Measurements from ENCODE around the gene REL.
A peak's percentile ranks its signal among the peaks of the same experiment; 100 is the strongest.

REL gene

DNA sequence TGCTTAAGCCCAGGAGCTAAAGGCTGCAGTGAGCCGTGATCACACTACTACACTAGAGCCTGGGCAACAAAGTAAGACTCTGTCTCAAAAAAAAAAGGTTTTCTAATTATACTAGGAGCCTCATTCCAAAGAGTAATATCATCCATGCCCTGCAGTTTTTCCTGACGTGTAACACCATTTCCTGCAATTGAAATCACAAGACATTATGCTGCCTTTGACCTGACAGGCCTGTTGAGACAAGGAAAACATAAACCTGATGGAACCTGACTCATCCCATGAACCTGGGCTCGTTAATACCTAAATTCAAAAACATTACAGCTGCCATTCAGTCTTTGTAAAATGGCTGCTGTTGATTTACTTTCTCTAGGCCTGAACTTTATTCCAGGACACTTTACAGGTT lies 77.4 kb downstream of the REL start:
- no peaks in the 10 kb centered on the region for H3K36me3 ChIP-seq (ENCODE audit: control insufficient read depth, insufficient read depth, low read length)
- H3K9me3 ChIP-seq (ENCODE audit: control insufficient read depth, low read length), result no peaks in the 10 kb centered on the region
- no peak overlapping the region for H3K4me3 ChIP-seq (ENCODE audit: insufficient read depth, low read depth, low read length, poor library complexity, severe bottlenecking)
- no peak overlapping the region for H3K27ac ChIP-seq (ENCODE audit: insufficient read depth, low read length, poor library complexity, severe bottlenecking)
- no peaks in the 10 kb centered on the region for H3K27me3 ChIP-seq (replicated peaks; ENCODE audit: control insufficient read depth, insufficient read depth, low read length, poor library complexity, severe bottlenecking)
- no peaks in the 10 kb centered on the region for H3K4me1 ChIP-seq (ENCODE audit: control insufficient read depth, insufficient read depth, low read length, poor library complexity, severe bottlenecking)
- no peak for DNase-seq

DNA sequence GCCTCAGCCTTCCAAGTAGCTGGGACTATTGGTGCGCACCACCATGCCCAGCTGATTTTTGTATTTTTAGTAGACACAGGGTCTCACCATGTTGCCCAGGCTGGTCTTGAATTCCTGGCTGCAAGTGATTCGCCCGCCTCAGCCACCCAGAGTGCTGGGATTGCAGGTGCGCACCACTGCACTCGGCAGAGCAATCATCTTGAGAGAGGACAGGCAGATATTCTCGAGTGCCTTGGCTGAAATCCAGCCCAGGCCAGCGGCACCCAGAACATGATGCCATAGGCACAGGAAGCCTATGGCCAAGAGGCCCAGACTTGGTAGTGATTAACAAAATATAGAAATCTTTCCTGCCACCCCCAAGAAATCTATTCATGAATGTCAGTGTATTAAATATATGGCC lies 78.1 kb downstream of the REL start:
- DNase-seq, result no peak
- Histone ChIP-seq H3K4me1 (ENCODE audit: control insufficient read depth, insufficient read depth, low read length, poor library complexity, severe bottlenecking) (no peaks in the 10 kb centered on the region), H3K27ac (ENCODE audit: insufficient read depth, low read length, poor library complexity, severe bottlenecking) (no peak overlapping the region), H3K27me3 (replicated peaks; ENCODE audit: control insufficient read depth, insufficient read depth, low read length, poor library complexity, severe bottlenecking) (no peaks in the 10 kb centered on the region), H3K4me3 (ENCODE audit: insufficient read depth, low read depth, low read length, poor library complexity, severe bottlenecking) (no peak overlapping the region), H3K9me3 (ENCODE audit: control insufficient read depth, low read length) (no peaks in the 10 kb centered on the region), H3K36me3 (ENCODE audit: control insufficient read depth, insufficient read depth, low read length) (no peaks in the 10 kb centered on the region)

GRCh38 chr2:60960706-60961105 lies 79.3 kb downstream of the REL start:
- Histone ChIP-seq H3K4me1 (ENCODE audit: control insufficient read depth, insufficient read depth, low read length, poor library complexity, severe bottlenecking) (peaks cover 8% of the 10 kb centered on the region), H3K36me3 (ENCODE audit: control insufficient read depth, insufficient read depth, low read length) (no peaks in the 10 kb centered on the region), H3K27me3 (replicated peaks; ENCODE audit: control insufficient read depth, insufficient read depth, low read length, poor library complexity, severe bottlenecking) (no peaks in the 10 kb centered on the region), H3K27ac (ENCODE audit: insufficient read depth, low read length, poor library complexity, severe bottlenecking) (no peak overlapping the region), H3K4me3 (ENCODE audit: insufficient read depth, low read depth, low read length, poor library complexity, severe bottlenecking) (no peak overlapping the region), H3K9me3 (ENCODE audit: control insufficient read depth, low read length) (no peaks in the 10 kb centered on the region)
- DNase-seq, result no peak

GRCh38 chr2:60961457-60961856 lies 80.1 kb downstream of the REL start:
- Histone ChIP-seq H3K4me1 (ENCODE audit: control insufficient read depth, insufficient read depth, low read length, poor library complexity, severe bottlenecking) (peaks cover 15% of the 10 kb centered on the region), H3K9me3 (ENCODE audit: control insufficient read depth, low read length) (no peaks in the 10 kb centered on the region), H3K4me3 (ENCODE audit: insufficient read depth, low read depth, low read length, poor library complexity, severe bottlenecking) (no peak overlapping the region), H3K27ac (ENCODE audit: insufficient read depth, low read length, poor library complexity, severe bottlenecking) (no peak overlapping the region), H3K27me3 (replicated peaks; ENCODE audit: control insufficient read depth, insufficient read depth, low read length, poor library complexity, severe bottlenecking) (no peaks in the 10 kb centered on the region), H3K36me3 (ENCODE audit: control insufficient read depth, insufficient read depth, low read length) (no peaks in the 10 kb centered on the region)
- no peak for DNase-seq

DNA sequence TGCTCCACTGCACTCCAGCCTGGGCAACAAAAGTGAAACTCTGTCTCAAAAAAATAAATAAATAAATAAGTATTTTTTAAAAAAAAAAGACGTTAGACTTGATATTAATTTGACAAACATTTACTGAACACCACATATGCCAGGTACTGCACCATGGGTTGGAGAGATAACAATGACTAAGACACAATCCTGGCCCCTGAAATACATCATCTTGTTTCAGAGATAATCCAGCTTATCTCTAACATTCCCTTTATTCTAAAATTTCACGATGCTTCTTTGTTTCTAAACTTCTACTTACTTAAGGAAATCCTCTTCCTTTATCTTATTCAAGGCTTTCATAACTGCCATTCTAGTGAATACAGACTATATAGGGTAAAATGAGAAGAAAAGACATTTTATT lies 81.2 kb downstream of the REL start:
- no peaks in the 10 kb centered on the region for H3K9me3 ChIP-seq (ENCODE audit: control insufficient read depth, low read length)
- DNase-seq, result no peak
- H3K4me1 ChIP-seq (ENCODE audit: control insufficient read depth, insufficient read depth, low read length, poor library complexity, severe bottlenecking), result peaks cover 15% of the 10 kb centered on the region
- no peak overlapping the region for H3K27ac ChIP-seq (ENCODE audit: insufficient read depth, low read length, poor library complexity, severe bottlenecking)
- no peaks in the 10 kb centered on the region for H3K36me3 ChIP-seq (ENCODE audit: control insufficient read depth, insufficient read depth, low read length)
- no peaks in the 10 kb centered on the region for H3K27me3 ChIP-seq (replicated peaks; ENCODE audit: control insufficient read depth, insufficient read depth, low read length, poor library complexity, severe bottlenecking)
- no peak overlapping the region for H3K4me3 ChIP-seq (ENCODE audit: insufficient read depth, low read depth, low read length, poor library complexity, severe bottlenecking)

DNA sequence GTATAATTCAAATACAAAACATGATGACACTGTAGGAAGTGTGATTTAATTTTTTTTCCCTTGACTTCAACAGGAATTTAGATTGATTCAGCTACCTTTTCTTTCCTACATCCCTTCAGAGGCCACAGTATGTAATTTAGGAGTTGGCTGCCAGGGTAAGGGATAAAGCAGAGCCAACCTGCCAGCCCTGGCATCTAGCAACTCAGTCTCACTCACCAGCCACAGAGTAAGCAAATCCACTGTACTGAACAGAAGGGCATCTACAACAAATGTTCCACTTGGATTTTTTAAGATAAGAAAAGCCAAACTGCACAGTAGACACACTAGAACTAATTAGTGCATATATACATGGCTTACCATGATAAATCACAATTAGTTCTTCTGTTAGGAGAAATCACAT lies 81.8 kb downstream of the REL start:
- H3K9me3 ChIP-seq (ENCODE audit: control insufficient read depth, low read length), result no peaks in the 10 kb centered on the region
- H3K36me3 ChIP-seq (ENCODE audit: control insufficient read depth, insufficient read depth, low read length), result no peaks in the 10 kb centered on the region
- H3K4me3 ChIP-seq (ENCODE audit: insufficient read depth, low read depth, low read length, poor library complexity, severe bottlenecking), result no peak overlapping the region
- DNase-seq, result no peak
- no peak overlapping the region for H3K27ac ChIP-seq (ENCODE audit: insufficient read depth, low read length, poor library complexity, severe bottlenecking)
- H3K4me1 ChIP-seq (ENCODE audit: control insufficient read depth, insufficient read depth, low read length, poor library complexity, severe bottlenecking), result peaks cover 15% of the 10 kb centered on the region
- H3K27me3 ChIP-seq (replicated peaks; ENCODE audit: control insufficient read depth, insufficient read depth, low read length, poor library complexity, severe bottlenecking), result no peaks in the 10 kb centered on the region

- Histone ChIP-seq H3K36me3 (ENCODE audit: control insufficient read depth, insufficient read depth, low read length) (no peaks in the 10 kb centered on the region), H3K27me3 (replicated peaks; ENCODE audit: control insufficient read depth, insufficient read depth, low read length, poor library complexity, severe bottlenecking) (no peaks in the 10 kb centered on the region), H3K9me3 (ENCODE audit: control insufficient read depth, low read length) (no peaks in the 10 kb centered on the region), H3K27ac (ENCODE audit: insufficient read depth, low read length, poor library complexity, severe bottlenecking) (peak overlapping the region; percentile 40), H3K4me1 (ENCODE audit: control insufficient read depth, insufficient read depth, low read length, poor library complexity, severe bottlenecking) (peaks cover 15% of the 10 kb centered on the region), H3K4me3 (ENCODE audit: insufficient read depth, low read depth, low read length, poor library complexity, severe bottlenecking) (peak overlapping the region; percentile 7)
- no peak for DNase-seq
These were observed 83.5 kb downstream of the REL start for GRCh38 chr2:60964651-60965498.

DNA sequence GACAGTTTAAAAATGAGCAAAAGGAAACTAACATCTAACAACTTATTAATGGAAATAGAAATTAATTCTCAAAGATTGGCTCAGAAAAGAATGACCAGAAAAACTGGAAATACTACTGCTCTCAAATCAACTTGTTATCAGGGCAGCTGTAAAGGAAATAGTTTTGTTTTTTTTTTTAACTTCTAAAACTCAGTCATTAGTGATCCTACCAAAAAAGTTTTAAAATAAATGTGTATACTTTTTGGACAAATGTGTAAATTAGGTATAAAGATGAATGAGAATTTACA lies 84.1 kb downstream of the REL start:
- peaks cover 15% of the 10 kb centered on the region for H3K4me1 ChIP-seq (ENCODE audit: control insufficient read depth, insufficient read depth, low read length, poor library complexity, severe bottlenecking)
- no peak for DNase-seq
- H3K27me3 ChIP-seq (replicated peaks; ENCODE audit: control insufficient read depth, insufficient read depth, low read length, poor library complexity, severe bottlenecking), result no peaks in the 10 kb centered on the region
- H3K27ac ChIP-seq (ENCODE audit: insufficient read depth, low read length, poor library complexity, severe bottlenecking), result peak overlapping the region; percentile 40
- H3K9me3 ChIP-seq (ENCODE audit: control insufficient read depth, low read length), result no peaks in the 10 kb centered on the region
- peak overlapping the region; percentile 7 for H3K4me3 ChIP-seq (ENCODE audit: insufficient read depth, low read depth, low read length, poor library complexity, severe bottlenecking)
- no peaks in the 10 kb centered on the region for H3K36me3 ChIP-seq (ENCODE audit: control insufficient read depth, insufficient read depth, low read length)

DNA sequence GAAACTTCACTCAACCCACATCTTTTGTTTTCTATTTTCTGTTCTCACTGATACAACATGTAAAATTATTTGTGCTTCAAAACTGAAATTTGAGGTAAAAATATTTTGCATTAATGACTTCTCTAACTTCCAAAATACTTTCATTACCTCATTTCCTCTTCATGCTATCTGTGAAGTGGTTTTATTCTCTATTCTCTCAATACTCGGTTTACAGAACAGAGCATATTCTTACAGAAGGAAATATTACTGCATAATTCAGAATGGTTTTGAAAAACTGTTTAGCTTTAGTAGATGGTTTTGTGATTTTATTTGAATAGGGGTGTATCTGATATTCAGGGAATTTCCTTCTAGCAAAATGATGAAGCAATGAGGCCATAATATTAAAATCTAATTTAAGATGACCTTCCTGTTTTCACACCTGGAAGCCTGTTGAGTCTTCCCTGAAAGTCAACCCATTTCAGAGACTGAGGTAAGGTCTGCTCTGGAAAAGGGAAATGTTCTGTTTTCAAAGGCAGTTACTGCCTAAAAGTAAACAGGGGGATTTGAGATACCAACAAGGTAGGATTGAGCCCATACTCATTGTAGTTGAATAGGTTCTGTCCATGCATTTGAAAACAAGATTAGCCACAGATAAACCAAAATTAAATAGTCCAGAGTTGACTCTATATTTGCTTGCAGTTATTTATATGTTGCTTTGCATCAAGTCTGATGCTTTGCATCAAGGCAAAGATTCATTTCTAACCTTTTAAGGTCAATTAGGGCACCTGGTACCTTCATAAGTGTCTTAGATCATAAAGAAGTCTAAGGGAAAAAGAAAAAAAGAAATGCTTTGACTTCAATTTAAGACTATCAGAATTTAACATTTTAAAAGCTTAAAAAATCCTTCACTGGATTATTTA lies 85.4 kb downstream of the REL start:
- DNase-seq, result no peak
- H3K27me3 ChIP-seq (replicated peaks; ENCODE audit: control insufficient read depth, insufficient read depth, low read length, poor library complexity, severe bottlenecking), result no peaks in the 10 kb centered on the region
- no peak overlapping the region for H3K4me3 ChIP-seq (ENCODE audit: insufficient read depth, low read depth, low read length, poor library complexity, severe bottlenecking)
- no peaks in the 10 kb centered on the region for H3K9me3 ChIP-seq (ENCODE audit: control insufficient read depth, low read length)
- H3K36me3 ChIP-seq (ENCODE audit: control insufficient read depth, insufficient read depth, low read length), result no peaks in the 10 kb centered on the region
- peaks cover 15% of the 10 kb centered on the region for H3K4me1 ChIP-seq (ENCODE audit: control insufficient read depth, insufficient read depth, low read length, poor library complexity, severe bottlenecking)
- no peak overlapping the region for H3K27ac ChIP-seq (ENCODE audit: insufficient read depth, low read length, poor library complexity, severe bottlenecking)
